ENCODE measurements around the gene FGF16.

GRCh38 chrX:77447653-77448569 lies 722 bp downstream of the FGF16 start:
- no peak for TF ChIP-seq CTCF (IDR thresholded peaks at IDR 0.05)
- TF ChIP-seq POLR2AphosphoS5 (IDR thresholded peaks at IDR 0.05) = no peak
- no peak for TF ChIP-seq POLR2A (IDR thresholded peaks at IDR 0.05)
- no peak for TF ChIP-seq EP300 (IDR thresholded peaks at IDR 0.05)

All from sigmoid colon (tissue), 4 donors.